ENCODE data around the gene KTI12.
"Not testable (repeated sequence)": the region's sequence is repeated elsewhere in the genome, so short reads cannot be mapped to it uniquely, and the experiment has no call there.

KTI12 gene

GRCh38 chr1:52033190-52034049 is at the start of gene KTI12:
TSS of gene KTI12 (minus strand) at chr1:52033810. CDS start at chr1:52033761, 49 bp downstream.
- DNase-seq, result peak; percentile 77 to 79

GRCh38 chr1:52080014-52080415 is 46.4 kb upstream of the KTI12 start:
- no peak for DNase-seq

DNA sequence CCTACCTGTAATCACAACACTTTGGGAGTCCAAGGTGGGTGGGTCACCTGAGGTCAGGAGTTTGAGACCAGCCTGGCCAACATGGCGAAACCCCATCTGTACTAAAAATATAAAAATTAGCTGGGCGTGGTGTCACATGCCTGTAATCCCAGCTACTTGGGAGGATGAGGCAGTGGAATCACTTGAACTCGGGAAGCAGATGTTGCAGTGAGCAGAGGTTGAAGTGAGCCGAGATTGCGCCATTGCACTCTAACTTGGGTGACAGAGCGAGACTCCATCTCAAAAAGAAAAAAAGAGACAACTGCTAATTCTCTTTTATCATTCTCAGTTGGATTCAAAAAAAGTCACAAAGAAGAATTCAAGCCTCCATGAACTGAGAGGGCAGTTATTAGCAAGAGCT is 43.7 kb upstream of the KTI12 start:
- not testable (repeated sequence) for DNase-seq

- no peak for DNase-seq
Observed at GRCh38 chr1:52072291-52072690, 38.7 kb upstream of the KTI12 start.

DNA sequence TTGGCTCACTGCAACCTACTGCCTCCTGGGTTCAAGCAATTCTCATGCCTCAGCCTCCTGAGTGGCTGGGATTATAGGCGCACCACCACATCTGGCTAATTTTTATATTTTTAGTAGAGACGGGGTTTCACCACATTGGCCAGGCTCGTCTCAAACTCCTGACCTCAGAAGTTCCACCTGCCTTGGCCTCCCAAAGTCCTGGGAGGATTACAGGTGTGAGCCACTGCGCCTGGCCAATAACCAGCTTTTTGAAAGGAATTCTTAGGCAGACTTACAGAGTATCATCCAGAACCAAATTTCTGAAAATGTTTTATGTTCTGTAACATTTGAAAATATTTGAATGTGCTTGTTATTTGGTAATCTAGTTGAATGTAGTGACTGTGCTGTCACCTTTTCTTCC is 37.1 kb upstream of the KTI12 start:
- no peak for DNase-seq

DNA sequence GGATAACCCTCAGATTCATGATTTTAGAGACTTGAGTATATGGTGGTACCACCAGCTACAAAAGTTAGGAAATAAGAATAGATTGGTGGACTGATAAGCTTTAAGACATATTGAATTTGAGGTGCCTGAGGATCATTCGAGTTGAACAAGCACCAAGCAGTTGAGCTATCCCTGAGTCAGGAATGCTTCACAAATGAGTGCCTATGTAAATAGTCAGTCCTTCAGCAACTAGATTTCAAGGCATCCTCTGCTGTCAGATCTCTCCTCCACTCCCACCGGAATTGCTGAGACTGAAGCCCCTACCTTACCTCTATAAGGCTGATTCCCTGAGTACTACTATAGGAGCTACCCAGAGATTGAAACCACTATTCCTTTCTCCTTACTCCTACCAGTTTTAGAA is 29.6 kb upstream of the KTI12 start:
- DNase-seq, result no peak

DNA sequence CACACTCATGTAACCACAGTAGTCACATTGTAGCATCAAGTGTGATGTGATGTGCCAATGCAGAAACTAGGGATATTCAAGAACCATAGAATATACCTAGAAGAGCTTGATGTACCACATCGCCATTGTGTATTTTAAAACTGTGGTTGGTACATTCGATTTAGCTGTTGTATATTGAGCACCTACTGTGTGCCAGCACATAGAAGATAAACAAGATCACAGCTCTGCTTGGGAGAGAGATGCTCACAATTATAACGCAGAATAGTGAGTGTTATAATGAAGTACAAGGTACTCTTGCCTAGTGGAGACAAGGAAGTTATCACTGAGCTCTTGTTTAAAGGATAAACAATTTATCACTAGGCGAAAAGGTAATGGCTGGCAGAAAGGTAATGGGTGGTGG is 27.2 kb upstream of the KTI12 start:
- no peak for DNase-seq

DNA sequence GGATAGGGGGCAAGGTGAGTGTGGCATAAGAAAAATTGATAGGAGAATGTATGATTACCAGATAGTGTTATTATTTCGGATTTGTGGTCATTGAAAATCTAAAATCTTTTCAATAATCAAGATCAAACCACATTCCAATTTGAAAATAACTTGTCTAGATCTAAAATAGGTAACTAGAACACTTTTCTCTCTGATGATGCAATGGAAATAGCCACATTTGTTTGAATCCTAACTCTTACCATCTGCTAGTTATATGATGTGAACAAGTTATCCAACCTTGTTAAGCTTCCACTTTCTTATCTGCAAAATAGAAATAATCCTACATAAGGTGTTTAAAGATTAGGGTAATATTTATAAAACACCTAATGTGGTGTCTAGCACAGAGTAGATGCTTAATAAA is 26.3 kb upstream of the KTI12 start:
- no peak for DNase-seq

GRCh38 chr1:52059321-52059720 is 25.7 kb upstream of the KTI12 start:
- DNase-seq, result no peak

- DNase-seq, result peak; percentile 39 to 48
Observed at GRCh38 chr1:52057876-52058415, 24.3 kb upstream of the KTI12 start.

GRCh38 chr1:52057255-52057654 is 23.6 kb upstream of the KTI12 start:
- DNase-seq, result peak; percentile 77 to 93

DNA sequence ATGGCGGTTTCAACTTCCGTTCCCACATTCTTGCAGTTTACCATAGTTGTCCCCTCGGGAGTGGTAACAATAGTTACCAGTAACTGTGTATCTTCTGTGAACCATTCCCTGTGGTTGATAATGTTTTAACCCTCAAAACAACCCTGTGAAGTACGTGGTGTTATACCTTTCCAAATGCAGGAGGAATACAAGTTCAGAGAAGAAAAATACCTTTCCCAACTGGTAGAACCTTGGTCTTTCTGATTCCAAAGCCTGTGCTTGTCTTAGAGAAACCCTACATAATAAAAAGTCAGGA is 23.3 kb upstream of the KTI12 start:
- DNase-seq, result no peak

DNA sequence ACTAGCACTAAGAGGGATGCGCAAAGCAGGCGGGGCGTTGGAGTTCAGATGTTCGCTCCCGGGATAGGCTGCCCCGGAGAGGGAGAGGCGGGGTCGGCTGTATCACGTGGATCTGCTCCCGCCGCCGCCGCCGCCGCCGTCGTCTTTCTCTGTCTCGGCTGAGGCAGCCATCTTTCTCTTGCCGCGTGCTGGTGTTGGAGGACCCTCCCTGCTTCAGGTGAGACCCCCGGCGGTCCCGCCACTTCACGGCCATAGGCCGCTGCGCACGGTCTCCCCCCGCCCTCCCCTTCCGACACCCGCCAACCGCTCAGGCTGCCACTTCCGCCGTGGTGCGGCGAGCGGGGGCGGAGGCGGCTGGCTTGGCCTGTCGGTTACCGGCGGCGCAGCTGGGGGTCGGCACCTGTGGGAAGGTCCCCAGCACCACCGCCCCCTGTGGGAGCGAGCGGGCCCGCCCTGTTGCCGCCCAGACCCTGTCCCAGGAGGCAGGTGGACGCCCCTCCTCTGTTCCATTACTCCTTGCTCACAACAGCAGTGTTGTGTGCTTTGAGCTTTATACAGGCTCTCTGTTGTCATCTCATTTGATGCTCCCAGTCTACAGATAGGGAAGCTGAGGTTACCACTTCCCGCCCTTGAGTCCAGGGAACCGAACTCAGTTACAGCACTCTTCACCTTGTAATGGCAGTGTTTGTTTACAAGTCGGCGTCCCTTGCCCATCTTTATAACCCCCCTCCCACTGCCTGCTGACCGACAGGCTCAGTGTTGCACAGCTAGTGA is 22.7 kb upstream of the KTI12 start, which contains the start of gene BTF3L4:
TSS of gene BTF3L4 (plus strand) at position 133 of the 774 bp plus-strand sequence. CDS start 3,553 bp downstream, outside the sequence.
- DNase-seq, result peak; percentile 83 to 85

GRCh38 chr1:52055866-52056162 is 22.2 kb upstream of the KTI12 start:
- DNase-seq, result no peak

DNA sequence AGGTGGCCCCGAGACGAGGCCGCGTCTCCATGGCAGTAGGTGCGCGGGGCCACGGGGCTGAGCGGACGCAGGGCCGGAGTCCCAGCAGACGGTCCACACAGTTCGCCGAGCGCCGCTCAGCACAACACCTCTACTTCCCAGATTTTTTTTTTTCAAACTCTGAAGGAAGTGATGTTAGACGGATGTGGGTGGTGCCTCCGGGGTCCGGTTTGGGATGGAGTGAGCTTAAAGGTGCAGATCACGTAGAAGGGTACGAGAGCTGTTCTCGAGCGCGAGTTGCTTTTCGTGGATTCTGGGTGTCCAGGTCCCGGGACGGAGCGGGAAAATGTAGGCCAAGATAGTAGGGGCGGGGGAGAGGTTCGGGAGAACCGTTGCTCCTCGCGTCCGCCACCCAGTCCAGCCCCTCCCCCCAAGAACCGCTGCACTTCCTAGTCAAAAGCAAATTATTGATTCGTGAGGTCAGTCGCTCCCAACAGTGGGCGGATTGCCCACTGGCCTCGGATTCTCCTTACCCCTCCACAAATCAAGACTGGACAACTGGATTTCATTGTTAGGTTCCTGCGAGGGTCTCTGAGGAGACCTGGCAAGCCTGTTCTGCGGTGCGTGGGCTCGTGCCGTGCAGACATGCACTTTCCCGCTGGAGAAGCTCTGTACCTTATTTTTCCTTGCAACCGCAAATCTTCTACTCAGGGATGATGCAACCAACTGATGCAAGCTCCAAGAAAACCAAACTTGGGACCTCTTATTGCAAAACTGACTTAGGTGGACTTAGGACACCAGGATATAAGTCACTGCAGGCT is 21.7 kb upstream of the KTI12 start, which contains the start of gene TXNDC12:
TSS of gene TXNDC12 (minus strand) at position 126 of the 800 bp plus-strand sequence. CDS start at position 31, 95 bp downstream.
- peak; percentile 79 to 87 for DNase-seq

- DNase-seq, result peak in 1 of 2 donors; percentile 12
Observed at GRCh38 chr1:52054496-52055065, 21.0 kb upstream of the KTI12 start.

DNA sequence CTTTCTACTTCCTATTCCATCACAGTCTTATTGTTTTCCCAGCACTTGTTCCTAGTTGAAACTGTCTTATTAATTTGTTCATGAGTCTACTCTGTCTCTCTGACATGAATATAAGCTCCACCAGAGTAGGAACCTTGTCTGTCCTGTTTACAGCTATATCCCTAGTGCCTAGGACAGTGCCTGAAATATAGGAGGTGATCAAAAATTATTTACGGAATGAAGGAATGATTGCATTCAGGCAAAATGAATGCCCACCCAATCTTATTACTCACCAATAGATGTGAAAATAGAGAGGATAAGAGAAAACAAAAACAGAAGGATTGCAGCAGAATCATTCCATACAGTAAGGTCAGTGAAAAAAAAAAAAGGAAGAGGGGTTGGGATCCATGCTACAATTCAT is 20.3 kb upstream of the KTI12 start:
- DNase-seq, result no peak

GRCh38 chr1:52049337-52049736 is 15.7 kb upstream of the KTI12 start:
- not testable (repeated sequence) for DNase-seq

- DNase-seq, result not testable (repeated sequence)
Observed at GRCh38 chr1:52045666-52046195, 12.1 kb upstream of the KTI12 start.

GRCh38 chr1:52045236-52045635 is 11.6 kb upstream of the KTI12 start:
- no peak for DNase-seq

- DNase-seq, result no peak
Observed at GRCh38 chr1:52041551-52042185, 8.1 kb upstream of the KTI12 start.

DNA sequence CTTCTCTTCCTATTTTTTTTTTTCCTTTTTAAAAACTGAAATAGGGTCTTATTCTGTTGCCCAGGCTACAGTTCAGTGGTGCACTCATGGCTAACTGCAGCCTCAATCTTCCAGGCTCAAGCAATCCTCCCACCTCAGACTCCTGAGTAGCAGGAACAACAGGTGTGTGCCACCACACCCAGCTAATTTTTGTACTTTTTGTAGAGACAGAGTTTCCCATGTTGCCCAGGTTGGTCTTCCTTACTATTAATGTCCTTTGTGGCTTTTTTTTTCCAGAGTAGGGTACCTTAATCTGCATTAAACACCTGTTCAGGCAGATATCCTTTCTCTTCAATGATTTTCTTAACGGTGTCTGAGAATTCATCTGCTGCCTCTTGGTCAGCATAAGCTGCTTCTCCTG is 4.3 kb upstream of the KTI12 start:
- no peak for DNase-seq

Measured in inflammatory macrophage treated with lipopolysaccharide for 1 hour (primary cell).